Endothelial cell (in vitro differentiated cells): ENCODE measurements around the gene MYO18B. TPM values are rescaled to one million over a fixed set of nuclear protein-coding genes. Genes with fewer than 3 reads are reported as not detected.

Experiments used
- DNase-seq: peaks from one replicate; pipeline ENCODE4 v3.0.0; 2021; ENCODE audit warnings: low spot score
- H3K27ac Mint-ChIP-seq: one replicate; pipeline ENCODE4 v1.8.0; 2021; ENCODE audit warnings: mixed read lengths, inconsistent platforms; ENCODE audit not compliant: unreplicated experiment
- H3K27me3 Mint-ChIP-seq: one replicate; pipeline ENCODE4 v1.8.0; 2021; ENCODE audit warnings: mild to moderate bottlenecking, moderate library complexity, mixed read lengths, inconsistent platforms; ENCODE audit not compliant: unreplicated experiment
- H3K36me3 Mint-ChIP-seq: one replicate; pipeline ENCODE4 v1.8.0; 2021; ENCODE audit warnings: mild to moderate bottlenecking, low read depth, mixed read lengths, inconsistent platforms; ENCODE audit not compliant: unreplicated experiment
- H3K4me1 Mint-ChIP-seq: one replicate; pipeline ENCODE4 v1.8.0; 2021; ENCODE audit warnings: mild to moderate bottlenecking, mixed read lengths, inconsistent platforms; ENCODE audit not compliant: unreplicated experiment
- H3K4me3 Mint-ChIP-seq: one replicate; pipeline ENCODE4 v1.8.0; 2021; ENCODE audit warnings: mild to moderate bottlenecking, mixed read lengths, inconsistent platforms; ENCODE audit not compliant: unreplicated experiment
- H3K9me3 Mint-ChIP-seq: one replicate; pipeline ENCODE4 v1.8.0; 2021; ENCODE audit warnings: mixed read lengths, inconsistent platforms; ENCODE audit not compliant: unreplicated experiment
- CTCF ChIP-seq: fragments of 200-600 bp; sonication (generic); IDR thresholded peaks from one replicate; pipeline ENCODE4 v1.5.0; 2021; ENCODE audit warnings: antibody characterized with exemption; ENCODE audit not compliant: unreplicated experiment
- total RNA-seq: library from RNA; stranded (reverse); fragmentation: NEBNext Ultra II Directional; extraction: Animal tissue kit (Norgen Biotek cat#: 25700); gene quantifications from one replicate; pipeline ENCODE4 v1.2.1, GENCODE V29; 2021; ENCODE audit not compliant: unreplicated experiment

The MYO18B gene
- total RNA-seq, 1 donor from 2014 or later: not detected

GRCh38 chr22:25777870-25778269 lies 35.9 kb downstream of the MYO18B start:
- Mint-ChIP-seq H3K36me3 (no peaks in the 10 kb centered on the region), H3K9me3 (no peaks in the 10 kb centered on the region), H3K4me1 (no peaks in the 10 kb centered on the region), H3K27ac (no peak overlapping the region), H3K27me3 (peaks cover 5% of the 10 kb centered on the region), H3K4me3 (no peak overlapping the region)
- TF ChIP-seq CTCF: no peak
- DNase-seq: peak; percentile 17

- Mint-ChIP-seq H3K27me3 (peaks cover 5% of the 10 kb centered on the region), H3K4me3 (no peak overlapping the region), H3K27ac (no peak overlapping the region), H3K4me1 (no peaks in the 10 kb centered on the region), H3K9me3 (no peaks in the 10 kb centered on the region), H3K36me3 (no peaks in the 10 kb centered on the region)
- DNase-seq: no peak
- TF ChIP-seq CTCF: no peak
Observed at GRCh38 chr22:25779426-25779825, 37.4 kb downstream of the MYO18B start.

- no peaks in the 10 kb centered on the region for H3K36me3 Mint-ChIP-seq
- peaks cover 2% of the 10 kb centered on the region for H3K27me3 Mint-ChIP-seq
- H3K4me3 Mint-ChIP-seq: no peak overlapping the region
- H3K27ac Mint-ChIP-seq: no peak overlapping the region
- no peaks in the 10 kb centered on the region for H3K9me3 Mint-ChIP-seq
- no peak for TF ChIP-seq CTCF
- no peaks in the 10 kb centered on the region for H3K4me1 Mint-ChIP-seq
- DNase-seq: no peak
Observed at GRCh38 chr22:25779890-25780289, 37.9 kb downstream of the MYO18B start.

- DNase-seq: no peak
- H3K4me1 Mint-ChIP-seq: no peaks in the 10 kb centered on the region
- no peaks in the 10 kb centered on the region for H3K36me3 Mint-ChIP-seq
- no peak for TF ChIP-seq CTCF
- peaks cover under 1% of the 10 kb centered on the region for H3K27me3 Mint-ChIP-seq
- H3K27ac Mint-ChIP-seq: no peak overlapping the region
- no peak overlapping the region for H3K4me3 Mint-ChIP-seq
- H3K9me3 Mint-ChIP-seq: no peaks in the 10 kb centered on the region
Observed at GRCh38 chr22:25780673-25781072, 38.7 kb downstream of the MYO18B start.

DNA sequence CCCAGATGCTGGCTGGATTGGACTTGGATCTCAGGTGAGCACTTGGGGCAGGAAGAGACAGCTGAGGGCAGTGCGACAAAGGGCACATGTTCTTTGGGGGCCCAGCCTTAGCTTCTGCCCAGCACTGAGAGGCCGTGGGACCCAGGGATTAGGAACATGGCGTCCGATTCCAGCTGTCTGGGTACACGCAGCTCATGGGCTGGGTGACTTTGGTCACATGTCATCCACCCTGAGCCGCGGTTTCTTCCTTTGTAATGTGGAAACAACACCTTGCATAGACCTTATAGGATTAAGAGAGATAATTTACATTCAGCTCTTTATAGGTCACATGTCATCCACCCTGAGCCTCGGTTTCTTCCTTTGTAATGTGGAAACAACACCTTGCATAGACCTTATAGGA lies 39.8 kb downstream of the MYO18B start:
- Mint-ChIP-seq H3K36me3 (no peaks in the 10 kb centered on the region), H3K4me3 (no peak overlapping the region), H3K27me3 (no peaks in the 10 kb centered on the region), H3K27ac (no peak overlapping the region), H3K4me1 (no peaks in the 10 kb centered on the region), H3K9me3 (no peaks in the 10 kb centered on the region)
- TF ChIP-seq CTCF: no peak
- no peak for DNase-seq
